A673 (cell line): ENCODE measurements around the gene NHERF2. TPM values are rescaled to one million over a fixed set of nuclear protein-coding genes. Genes with fewer than 3 reads are reported as not detected.

Source experiments
- BruUV-seq: library from RNA; stranded (reverse); fragments of 400-500 nt; replicated peaks from 2 replicates; lab custom pipeline; 2021; lab: Mats Ljungman, UMichigan
- CTCF ChIA-PET: fragments of 300-600 bp; sonication (Branson Sonifier 250); formaldehyde crosslinking; loops from one replicate; lab custom pipeline; 2022; ENCODE audit warnings: antibody characterized with exemption; lab: Charles Lee
- POLR2A ChIA-PET: fragments of 300-600 bp; sonication (Branson Sonifier 250); formaldehyde crosslinking; loops from one replicate; lab custom pipeline; 2022; ENCODE audit warnings: antibody characterized with exemption; ENCODE audit not compliant: low non-redundant PET; lab: Charles Lee
- DNase-seq: peaks from one replicate; pipeline ENCODE4 v3.0.0-alpha.2; 2015; ENCODE audit warnings: low spot score
- H3K27ac ChIP-seq: fragments of 200-600 bp; sonication (generic); 2 replicates; pipeline ENCODE4 v1.5.1; 2016; ENCODE audit warnings: mixed run types, low read depth, mild to moderate bottlenecking, mixed read lengths, antibody characterized with exemption, low read length; ENCODE audit not compliant: poor library complexity, severe bottlenecking
- H3K27me3 ChIP-seq: fragments of 200-600 bp; sonication (generic); replicated peaks from 2 replicates; pipeline ENCODE4 v1.6.1; 2017; ENCODE audit warnings: mixed run types, low read depth, mild to moderate bottlenecking, mixed read lengths, antibody characterized with exemption, low read length; ENCODE audit not compliant: insufficient read depth, poor library complexity
- H3K36me3 ChIP-seq: fragments of 200-600 bp; sonication (generic); 2 replicates; pipeline ENCODE4 v1.6.1; 2016; ENCODE audit warnings: mixed run types, mild to moderate bottlenecking, mixed read lengths, antibody characterized with exemption, low read length; ENCODE audit not compliant: insufficient read depth, poor library complexity, severe bottlenecking
- H3K4me1 ChIP-seq: fragments of 200-600 bp; sonication (generic); 2 replicates; pipeline ENCODE4 v1.6.1; 2017; ENCODE audit warnings: mixed run types, mild to moderate bottlenecking, mixed read lengths, antibody characterized with exemption, low read length; ENCODE audit not compliant: insufficient read depth, poor library complexity, severe bottlenecking
- H3K4me3 ChIP-seq: fragments of 200-600 bp; sonication (generic); 2 replicates; pipeline ENCODE4 v1.5.1; 2016; ENCODE audit warnings: low read depth, mixed run types, mild to moderate bottlenecking, mixed read lengths, low read length; ENCODE audit not compliant: poor library complexity, severe bottlenecking
- H3K9me3 ChIP-seq: fragments of 200-600 bp; sonication (generic); 2 replicates; pipeline ENCODE4 v1.6.1; 2016; ENCODE audit warnings: mixed run types, low read depth, mild to moderate bottlenecking, mixed read lengths, antibody characterized with exemption, low read length; ENCODE audit not compliant: poor library complexity, severe bottlenecking
- CTCF ChIP-seq: fragments of 300-800, 200-600 bp; sonication (generic); conservative IDR thresholded peaks from 2 replicates; pipeline ENCODE4 v1.5.1; 2017; ENCODE audit warnings: low read depth, mild to moderate bottlenecking, antibody characterized with exemption, low read length, moderate library complexity, mixed read lengths
- EZH2 ChIP-seq: fragments of 200-600 bp; sonication (generic); IDR thresholded peaks from 2 replicates; pipeline ENCODE4 v1.6.1; 2017; ENCODE audit warnings: borderline replicate concordance, low read depth, mild to moderate bottlenecking, mixed read lengths, antibody characterized with exemption, low read length; ENCODE audit not compliant: poor library complexity, severe bottlenecking
- intact Hi-C: fragments of 100-400 bp; cut with micrococcal nuclease; formaldehyde crosslinking; loops from one replicate; pipeline ENCODE4 v1.10.0; 2022; ENCODE audit not compliant: unreplicated experiment
- total RNA-seq: library from RNA; stranded (reverse); gene quantifications from 2 replicates; pipeline ENCODE4 v1.2.3, GENCODE V29; 2021

The NHERF2 gene
- total RNA-seq, 1 experiment from 2014 or later = 19.5 TPM

- no peak overlapping the region for H3K4me3 ChIP-seq
- TF ChIP-seq EZH2 = no peak
- TF ChIP-seq CTCF = no peak
- no peaks in the 10 kb centered on the region for H3K27me3 ChIP-seq
- H3K4me1 ChIP-seq = no peaks in the 10 kb centered on the region
- POLR2A ChIA-PET = no interaction called here
- no peaks in the 10 kb centered on the region for H3K9me3 ChIP-seq
- no TSS peak for BruUV-seq
- no peak for DNase-seq
- intact Hi-C loops = no loop called here
- H3K27ac ChIP-seq = no peak overlapping the region
- peaks cover 33% of the 10 kb centered on the region for H3K36me3 ChIP-seq
- CTCF ChIA-PET = interaction anchor here (1.6 kb wide), 1 partner anchor 54 kb away, joined by 4 read pairs; no protein-coding TSS in a partner anchor
Measured at GRCh38 chr16:2086106-2086742, 59.5 kb downstream of the NHERF2 start.

- no peak for TF ChIP-seq EZH2
- TF ChIP-seq CTCF = no peak
- no peak for DNase-seq
- no peak overlapping the region for H3K27ac ChIP-seq
- no TSS peak for BruUV-seq
- no peak overlapping the region for H3K4me3 ChIP-seq
- no peaks in the 10 kb centered on the region for H3K27me3 ChIP-seq
- peaks cover 38% of the 10 kb centered on the region for H3K36me3 ChIP-seq
- CTCF ChIA-PET = no interaction called here
- POLR2A ChIA-PET = no interaction called here
- intact Hi-C loops = no loop called here
- no peaks in the 10 kb centered on the region for H3K4me1 ChIP-seq
- no peaks in the 10 kb centered on the region for H3K9me3 ChIP-seq
Measured at GRCh38 chr16:2086812-2087747, 60.4 kb downstream of the NHERF2 start.

GRCh38 chr16:2087748-2088631 lies 61.3 kb downstream of the NHERF2 start:
- Histone ChIP-seq H3K4me1 (no peaks in the 10 kb centered on the region), H3K9me3 (no peaks in the 10 kb centered on the region), H3K27me3 (no peaks in the 10 kb centered on the region), H3K36me3 (peaks cover 43% of the 10 kb centered on the region), H3K4me3 (no peak overlapping the region), H3K27ac (no peak overlapping the region)
- no peak for DNase-seq
- intact Hi-C loops = no loop called here
- BruUV-seq = no TSS peak
- ChIA-PET CTCF (no interaction called here), POLR2A (no interaction called here)
- no peak for TF ChIP-seq CTCF
- TF ChIP-seq EZH2 = no peak
